ENCODE data around the gene CELSR1. TPM values are rescaled to one million over a fixed set of nuclear protein-coding genes. Genes with fewer than 3 reads are reported as not detected.
A peak's percentile ranks its signal among the peaks of the same experiment; 100 is the strongest.

CELSR1 gene
- total RNA-seq, 1 donor from 2014 or later: 27.6 TPM

DNA sequence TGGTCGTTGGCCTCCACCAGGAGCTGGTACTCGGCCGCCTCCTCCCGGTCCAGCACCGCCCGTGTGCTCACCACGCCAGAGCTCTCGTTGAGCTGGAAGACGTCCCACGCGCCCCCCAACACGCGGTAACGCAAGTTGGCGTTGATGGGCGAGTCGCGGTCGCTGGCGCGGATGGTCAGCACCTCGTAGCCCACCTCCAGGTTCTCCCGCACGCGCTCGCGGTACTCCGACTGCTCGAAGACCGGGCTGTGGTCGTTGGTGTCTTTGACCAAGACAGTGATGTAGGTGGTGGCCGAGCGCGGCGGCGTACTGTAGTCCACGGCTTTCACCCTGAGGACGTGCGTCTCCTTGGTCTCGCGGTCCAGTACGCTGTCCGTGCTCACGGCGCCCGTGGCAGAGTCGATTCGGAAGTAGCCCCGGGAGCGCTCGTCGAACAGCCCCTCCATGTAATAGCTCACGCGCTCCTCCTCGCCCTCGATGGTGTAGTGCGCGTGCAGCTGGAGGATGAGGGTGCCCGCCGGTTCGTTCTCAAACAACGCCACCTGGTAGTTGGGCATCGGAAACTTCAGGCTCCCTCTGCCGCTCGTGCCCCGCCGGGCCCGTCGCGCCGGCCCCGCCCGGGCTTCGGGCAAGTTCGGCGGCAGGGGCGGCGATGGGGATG lies 1.4 kb downstream of the CELSR1 start:
- peaks cover 17% of the 10 kb centered on the region for H3K9me3 ChIP-seq (ENCODE audit: insufficient read depth, low read depth, low read length)
- FAIRE-seq (no peak), DNase-seq (ENCODE audit: low read depth) (no peak)
- H3K9me3 Mint-ChIP-seq (ENCODE audit: unreplicated experiment): peaks cover 10% of the 10 kb centered on the region
- H3K36me3 ChIP-seq (ENCODE audit: insufficient read depth, low read length): no peaks in the 10 kb centered on the region
- no peak overlapping the region for H3K27ac ChIP-seq (ENCODE audit: low read depth, low read length)
- peak overlapping the region; percentile 64 for H3K4me2 ChIP-seq (ENCODE audit: low read length)
- H3K4me1 ChIP-seq (ENCODE audit: insufficient read depth, low read length): peaks cover 27% of the 10 kb centered on the region
- H3K9ac ChIP-seq (ENCODE audit: low read length): no peak overlapping the region
- H3K79me2 ChIP-seq (ENCODE audit: insufficient read depth, low read length): peaks cover 29% of the 10 kb centered on the region
- TF ChIP-seq EZH2 (IDR thresholded peaks at IDR 0.05; ENCODE audit: insufficient read depth, low read length): peak; percentile 55
- TF ChIP-seq, protein P1, sequence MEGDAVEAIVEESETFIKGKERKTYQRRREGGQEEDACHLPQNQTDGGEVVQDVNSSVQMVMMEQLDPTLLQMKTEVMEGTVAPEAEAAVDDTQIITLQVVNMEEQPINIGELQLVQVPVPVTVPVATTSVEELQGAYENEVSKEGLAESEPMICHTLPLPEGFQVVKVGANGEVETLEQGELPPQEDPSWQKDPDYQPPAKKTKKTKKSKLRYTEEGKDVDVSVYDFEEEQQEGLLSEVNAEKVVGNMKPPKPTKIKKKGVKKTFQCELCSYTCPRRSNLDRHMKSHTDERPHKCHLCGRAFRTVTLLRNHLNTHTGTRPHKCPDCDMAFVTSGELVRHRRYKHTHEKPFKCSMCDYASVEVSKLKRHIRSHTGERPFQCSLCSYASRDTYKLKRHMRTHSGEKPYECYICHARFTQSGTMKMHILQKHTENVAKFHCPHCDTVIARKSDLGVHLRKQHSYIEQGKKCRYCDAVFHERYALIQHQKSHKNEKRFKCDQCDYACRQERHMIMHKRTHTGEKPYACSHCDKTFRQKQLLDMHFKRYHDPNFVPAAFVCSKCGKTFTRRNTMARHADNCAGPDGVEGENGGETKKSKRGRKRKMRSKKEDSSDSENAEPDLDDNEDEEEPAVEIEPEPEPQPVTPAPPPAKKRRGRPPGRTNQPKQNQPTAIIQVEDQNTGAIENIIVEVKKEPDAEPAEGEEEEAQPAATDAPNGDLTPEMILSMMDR (IDR thresholded peaks at IDR 0.05; ENCODE audit: insufficient read depth, low read depth, low read length): no peak
- H3K27me3 Mint-ChIP-seq (ENCODE audit: low read depth, unreplicated experiment): peaks cover 2% of the 10 kb centered on the region
- peaks cover 28% of the 10 kb centered on the region for H3K36me3 Mint-ChIP-seq (ENCODE audit: low read depth, unreplicated experiment)
- no peaks in the 10 kb centered on the region for H3K27me3 ChIP-seq (ENCODE audit: insufficient read depth, low read length)
- peak overlapping the region; percentile 78 for H3K4me3 Mint-ChIP-seq (ENCODE audit: unreplicated experiment)
- H4K20me1 ChIP-seq (ENCODE audit: insufficient read depth, low read length): peaks cover 45% of the 10 kb centered on the region
- no peak overlapping the region for H3K4me3 ChIP-seq (ENCODE audit: insufficient read depth, low read depth, low read length)
- no peak overlapping the region for H3K27ac Mint-ChIP-seq (ENCODE audit: unreplicated experiment)
- H2AFZ ChIP-seq (ENCODE audit: low read depth, low read length): no peak overlapping the region
- peaks cover 15% of the 10 kb centered on the region for H3K4me1 Mint-ChIP-seq (ENCODE audit: low read depth, unreplicated experiment)

DNA sequence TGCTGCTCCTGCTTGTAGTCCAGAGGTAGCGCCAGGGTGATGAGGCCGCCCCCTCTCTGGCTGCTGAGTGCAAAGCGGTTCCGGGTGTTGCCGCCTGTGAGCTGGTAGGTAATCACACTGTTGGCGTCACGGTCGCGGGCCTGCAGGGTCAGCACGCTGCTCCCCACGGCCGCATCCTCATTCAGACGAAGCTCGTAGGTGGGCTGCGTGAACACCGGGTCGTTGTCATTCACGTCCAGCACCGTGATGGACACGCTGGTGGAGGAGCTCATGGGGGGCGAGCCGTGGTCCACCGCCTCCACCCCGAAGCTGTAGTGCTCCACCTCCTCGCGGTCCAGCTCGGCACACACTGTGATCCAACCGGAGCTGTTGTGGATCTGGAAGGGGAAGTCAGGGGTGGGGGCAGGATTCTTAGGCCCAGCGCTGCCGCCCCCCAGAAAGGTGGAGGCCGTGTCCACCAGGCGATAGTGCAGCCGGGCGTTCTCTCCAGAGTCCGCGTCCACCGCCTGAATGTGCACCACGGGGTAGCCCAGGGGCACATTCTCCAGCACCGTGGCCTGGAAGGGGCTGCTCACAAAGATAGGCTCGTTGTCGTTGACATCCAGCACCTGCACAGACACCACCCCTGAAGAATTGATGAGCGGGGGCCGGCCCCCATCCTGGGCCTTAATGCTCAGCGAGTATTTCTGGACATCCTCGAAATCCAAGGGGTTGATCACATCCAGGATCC lies 2.4 kb downstream of the CELSR1 start:
- no peak for FAIRE-seq
- Histone ChIP-seq H3K79me2 (ENCODE audit: insufficient read depth, low read length) (peaks cover 35% of the 10 kb centered on the region), H3K4me2 (ENCODE audit: low read length) (no peak overlapping the region), H3K9me3 (ENCODE audit: insufficient read depth, low read depth, low read length) (peaks cover 17% of the 10 kb centered on the region), H3K9ac (ENCODE audit: low read length) (no peak overlapping the region), H3K27me3 (ENCODE audit: insufficient read depth, low read length) (no peaks in the 10 kb centered on the region), H3K36me3 (ENCODE audit: insufficient read depth, low read length) (no peaks in the 10 kb centered on the region), H3K4me3 (ENCODE audit: insufficient read depth, low read depth, low read length) (no peak overlapping the region), H3K4me1 (ENCODE audit: insufficient read depth, low read length) (peaks cover 33% of the 10 kb centered on the region), H2AFZ (ENCODE audit: low read depth, low read length) (no peak overlapping the region), H4K20me1 (ENCODE audit: insufficient read depth, low read length) (peaks cover 50% of the 10 kb centered on the region), H3K27ac (ENCODE audit: low read depth, low read length) (no peak overlapping the region)
- TF ChIP-seq EZH2 (IDR thresholded peaks at IDR 0.05; ENCODE audit: insufficient read depth, low read length): no peak
- TF ChIP-seq, protein P1 (IDR thresholded peaks at IDR 0.05; ENCODE audit: insufficient read depth, low read depth, low read length): no peak
- no peak for DNase-seq (ENCODE audit: low read depth)
- peak overlapping the region; percentile 78 for H3K4me3 Mint-ChIP-seq (ENCODE audit: unreplicated experiment)
- H3K9me3 Mint-ChIP-seq (ENCODE audit: unreplicated experiment): peaks cover 10% of the 10 kb centered on the region
- peaks cover 15% of the 10 kb centered on the region for H3K4me1 Mint-ChIP-seq (ENCODE audit: low read depth, unreplicated experiment)
- peaks cover 28% of the 10 kb centered on the region for H3K36me3 Mint-ChIP-seq (ENCODE audit: low read depth, unreplicated experiment)
- H3K27ac Mint-ChIP-seq (ENCODE audit: unreplicated experiment): no peak overlapping the region
- H3K27me3 Mint-ChIP-seq (ENCODE audit: low read depth, unreplicated experiment): peaks cover 2% of the 10 kb centered on the region
